HEK293 (cell line): ENCODE data around the gene SLC9A9.

ENCODE experiments used
- CTCF ChIA-PET: fragments of 350-600 bp; formaldehyde crosslinking; extraction: SDS; loops from one replicate; lab custom pipeline; 2021; ENCODE audit warnings: antibody characterized with exemption; lab: Yijun Ruan, JAX
- POLR2A ChIA-PET: fragments of 300-600 bp; formaldehyde crosslinking; extraction: SDS; loops from one replicate; lab custom pipeline; 2020; ENCODE audit warnings: antibody characterized with exemption, inconsistent platforms; lab: Yijun Ruan, JAX
- H3K27ac ChIP-seq: fragments of 200-500 bp; sonication (Bioruptor generic); 2 replicates; pipeline ENCODE4 v1.5.1; 2014; ENCODE audit warnings: low read depth, low read length, control low read depth, inconsistent platforms; ENCODE audit errors: extremely low read depth
- H3K36me3 ChIP-seq, 2 experiments: fragments of 200-500 bp in 1 of 2; sonication (Bioruptor generic) in 1 of 2; 1 replicate in 1 of 2; 2 replicates in 1 of 2; pipeline ENCODE4 v1.5.1; 2014 to 2017; ENCODE audit warnings: inconsistent platforms in 2 of 2, low read length in 2 of 2; ENCODE audit not compliant: control insufficient read depth in 2 of 2, insufficient read depth in 1 of 2
- H3K4me1 ChIP-seq: fragments of 200-500 bp; sonication (Bioruptor generic); 2 replicates; pipeline ENCODE4 v1.5.1; 2014; ENCODE audit warnings: mild to moderate bottlenecking, low read length, inconsistent platforms; ENCODE audit not compliant: control insufficient read depth, insufficient read depth
- H3K4me3 ChIP-seq: 2 replicates; pipeline ENCODE4 v1.5.1; 2011; ENCODE audit warnings: low read depth, mild to moderate bottlenecking, control low read depth, low read length, moderate library complexity
- H3K9me3 ChIP-seq: fragments of 200-500 bp; sonication (Bioruptor generic); 2 replicates; pipeline ENCODE4 v1.5.1; 2014; ENCODE audit warnings: low read depth, low read length, inconsistent platforms; ENCODE audit not compliant: control insufficient read depth, insufficient read depth
- GLIS1 ChIP-seq: fragments of 450-650 bp; formaldehyde crosslinking; IDR thresholded peaks from 2 replicates; pipeline ENCODE4 v1.5.1; 2016; ENCODE audit warnings: missing biosample characterization, missing genetic modification characterization
- OVOL3 ChIP-seq: fragments of 450-650 bp; formaldehyde crosslinking; IDR thresholded peaks from 2 replicates; pipeline ENCODE4 v1.5.1; 2016; ENCODE audit warnings: missing biosample characterization, missing genetic modification characterization
- YY1 ChIP-seq: fragments of 450-650 bp; formaldehyde crosslinking; IDR thresholded peaks from 2 replicates; pipeline ENCODE4 v1.5.1; 2018; ENCODE audit warnings: missing biosample characterization, missing genetic modification characterization
- ZBTB21 ChIP-seq: fragments of 450-650 bp; formaldehyde crosslinking; IDR thresholded peaks from 2 replicates; pipeline ENCODE4 v1.5.1; 2017; ENCODE audit warnings: missing biosample characterization, missing genetic modification characterization
- ZFHX2 ChIP-seq: fragments of 450-650 bp; formaldehyde crosslinking; conservative IDR thresholded peaks from 2 replicates; pipeline ENCODE4 v1.5.1; 2016; ENCODE audit warnings: missing biosample characterization, missing genetic modification characterization
- ZFP3 ChIP-seq: fragments of 450-650 bp; formaldehyde crosslinking; IDR thresholded peaks from 2 replicates; pipeline ENCODE4 v1.5.1; 2016; ENCODE audit warnings: low read depth, missing biosample characterization, missing genetic modification characterization
- ZNF16 ChIP-seq: fragments of 450-650 bp; formaldehyde crosslinking; IDR thresholded peaks from 2 replicates; pipeline ENCODE4 v1.5.1; 2016; ENCODE audit warnings: low read depth, missing biosample characterization, missing genetic modification characterization
- ZNF175 ChIP-seq: fragments of 450-650 bp; formaldehyde crosslinking; IDR thresholded peaks from 2 replicates; pipeline ENCODE4 v1.5.1; 2016; ENCODE audit warnings: missing biosample characterization, missing genetic modification characterization
- ZNF202 ChIP-seq: fragments of 450-650 bp; formaldehyde crosslinking; IDR thresholded peaks from 2 replicates; pipeline ENCODE4 v1.5.1; 2016; ENCODE audit warnings: missing biosample characterization, missing genetic modification characterization, borderline replicate concordance
- ZNF24 ChIP-seq: fragments of 450-650 bp; formaldehyde crosslinking; IDR thresholded peaks from 2 replicates; pipeline ENCODE4 v1.5.1; 2016; ENCODE audit warnings: missing biosample characterization, missing genetic modification characterization
- ZNF501 ChIP-seq: fragments of 450-650 bp; formaldehyde crosslinking; IDR thresholded peaks from 2 replicates; pipeline ENCODE4 v1.5.1; 2016; ENCODE audit warnings: missing biosample characterization, missing genetic modification characterization
- ZNF529 ChIP-seq: fragments of 450-650 bp; formaldehyde crosslinking; IDR thresholded peaks from 2 replicates; pipeline ENCODE4 v1.5.1; 2017; ENCODE audit warnings: missing genetic modification characterization, missing biosample characterization; ENCODE audit not compliant: insufficient replicate concordance
- ZNF549 ChIP-seq: fragments of 450-650 bp; IDR thresholded peaks from 2 replicates; pipeline ENCODE4 v1.5.1; 2018; ENCODE audit warnings: missing biosample characterization, missing genetic modification characterization, mild to moderate bottlenecking, inconsistent platforms, moderate library complexity
- ZNF621 ChIP-seq: fragments of 450-650 bp; formaldehyde crosslinking; IDR thresholded peaks from 2 replicates; pipeline ENCODE4 v1.5.1; 2017; ENCODE audit warnings: missing biosample characterization, missing genetic modification characterization
- ZNF677 ChIP-seq: fragments of 450-650 bp; IDR thresholded peaks from 2 replicates; pipeline ENCODE4 v1.5.0; 2018; ENCODE audit warnings: missing biosample characterization, mild to moderate bottlenecking, missing genetic modification characterization, moderate library complexity
- TF ChIP-seq, protein P1 (sequence below): fragments of 450-650 bp; formaldehyde crosslinking; IDR thresholded peaks from 2 replicates; pipeline ENCODE4 v1.5.1; 2016; ENCODE audit warnings: missing biosample characterization, missing genetic modification characterization
- TF ChIP-seq, protein P2 (sequence below): fragments of 450-650 bp; formaldehyde crosslinking; IDR thresholded peaks from 2 replicates; pipeline ENCODE4 v1.5.1; 2017; ENCODE audit warnings: missing biosample characterization, missing genetic modification characterization
- TF ChIP-seq, protein P3 (sequence below): fragments of 450-650 bp; formaldehyde crosslinking; IDR thresholded peaks from 2 replicates; pipeline ENCODE4 v1.5.1; 2016; ENCODE audit warnings: missing biosample characterization, missing genetic modification characterization

The SLC9A9 gene

DNA sequence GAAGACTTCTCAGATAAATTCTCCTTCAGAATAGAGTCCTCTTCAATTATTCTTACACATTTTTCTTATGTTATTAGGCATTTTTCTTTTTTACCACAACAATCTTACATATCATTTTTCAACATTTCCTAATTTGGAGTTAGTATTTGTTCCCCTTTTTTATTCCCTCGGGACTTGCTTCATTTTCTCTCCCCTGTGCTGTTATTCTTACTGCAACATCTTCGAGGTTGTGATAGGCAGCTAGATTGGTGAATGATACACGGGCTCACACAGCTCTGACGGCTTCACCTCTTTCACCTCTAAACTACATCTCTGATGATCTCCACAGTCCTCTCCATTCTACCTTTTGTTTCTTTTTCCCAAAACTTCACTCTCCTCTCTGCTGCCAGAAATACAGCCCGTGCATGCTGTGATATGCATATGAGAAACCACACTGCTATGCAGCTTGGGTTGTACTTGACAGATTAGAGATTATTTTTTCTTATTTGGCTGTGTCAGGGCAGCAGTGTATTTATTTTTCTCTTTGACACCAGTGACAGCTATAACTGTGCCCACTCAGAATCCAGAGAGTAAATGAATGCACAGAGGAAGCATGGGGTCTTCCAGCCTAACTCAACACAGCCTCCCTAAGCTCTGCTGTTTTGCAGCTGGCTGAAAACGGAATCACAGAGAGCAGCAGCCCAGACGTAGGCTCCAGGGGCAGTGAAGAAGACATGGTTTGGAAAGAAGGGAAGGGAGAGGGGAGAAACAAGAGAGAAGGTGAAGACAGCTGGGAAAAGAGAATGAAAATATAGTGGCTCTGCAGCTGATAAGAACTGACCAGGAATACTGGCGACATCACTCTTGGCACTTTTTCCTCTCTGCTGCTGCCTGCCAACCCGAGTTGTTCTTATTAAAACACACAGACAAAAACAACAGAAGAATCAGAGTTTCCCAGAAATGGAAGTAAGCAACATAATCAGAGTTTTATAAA, 61.8 kb downstream of the SLC9A9 start (continued):
- no peak for TF ChIP-seq ZNF621
- TF ChIP-seq ZNF549 (tag by site-specific recombination), result no peak
- TF ChIP-seq ZFHX2 (tag by site-specific recombination), result no peak
- TF ChIP-seq, protein P1, sequence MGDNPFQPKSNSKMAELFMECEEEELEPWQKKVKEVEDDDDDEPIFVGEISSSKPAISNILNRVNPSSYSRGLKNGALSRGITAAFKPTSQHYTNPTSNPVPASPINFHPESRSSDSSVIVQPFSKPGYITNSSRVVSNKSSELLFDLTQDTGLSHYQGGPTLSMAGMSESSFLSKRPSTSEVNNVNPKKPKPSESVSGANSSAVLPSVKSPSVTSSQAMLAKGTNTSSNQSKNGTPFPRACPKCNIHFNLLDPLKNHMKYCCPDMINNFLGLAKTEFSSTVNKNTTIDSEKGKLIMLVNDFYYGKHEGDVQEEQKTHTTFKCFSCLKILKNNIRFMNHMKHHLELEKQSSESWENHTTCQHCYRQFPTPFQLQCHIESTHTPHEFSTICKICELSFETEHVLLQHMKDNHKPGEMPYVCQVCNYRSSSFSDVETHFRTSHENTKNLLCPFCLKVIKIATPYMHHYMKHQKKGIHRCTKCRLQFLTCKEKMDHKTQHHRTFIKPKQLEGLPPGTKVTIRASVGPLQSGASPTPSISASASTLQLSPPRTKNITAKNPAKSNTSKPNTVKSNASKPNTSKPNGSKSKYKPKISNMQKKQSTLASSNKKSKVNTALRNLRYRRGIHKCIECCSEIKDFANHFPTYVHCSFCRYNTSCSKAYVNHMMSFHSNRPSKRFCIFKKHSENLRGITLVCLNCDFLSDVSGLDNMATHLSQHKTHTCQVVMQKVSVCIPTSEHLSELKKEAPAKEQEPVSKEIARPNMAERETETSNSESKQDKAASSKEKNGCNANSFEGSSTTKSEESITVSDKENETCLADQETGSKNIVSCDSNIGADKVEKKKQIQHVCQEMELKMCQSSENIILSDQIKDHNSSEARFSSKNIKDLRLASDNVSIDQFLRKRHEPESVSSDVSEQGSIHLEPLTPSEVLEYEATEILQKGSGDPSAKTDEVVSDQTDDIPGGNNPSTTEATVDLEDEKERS (tag by site-specific recombination), result no peak
- TF ChIP-seq ZNF175, result no peak
- no peak for TF ChIP-seq ZNF202 (tag by site-specific recombination)

DNA sequence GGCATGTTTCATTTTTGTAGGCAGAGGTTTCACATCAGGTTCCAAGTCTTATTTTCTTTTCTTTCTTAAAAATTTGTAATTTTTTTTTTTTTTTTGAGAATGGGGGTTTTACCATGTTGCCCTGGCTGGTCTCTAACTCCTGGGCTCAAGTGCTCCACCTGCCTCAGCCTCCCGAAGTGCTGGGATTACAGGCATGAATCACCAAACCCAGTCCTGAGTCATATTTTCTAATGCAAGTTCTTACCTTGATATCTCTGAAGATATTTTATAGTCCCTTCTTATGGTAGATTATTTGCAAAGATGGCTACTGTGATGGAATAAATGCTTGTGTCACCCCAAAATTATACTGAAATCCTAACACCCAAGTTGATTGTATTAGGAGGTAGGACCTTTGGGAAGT, 63.8 kb downstream of the SLC9A9 start:
- Histone ChIP-seq H3K9me3 (no peaks in the 10 kb centered on the region), H3K27ac (no peak overlapping the region)
- CTCF ChIA-PET, result interaction anchor here (0.6 to 0.7 kb wide), 2 partner anchors 82 to 581 kb away, joined by 3 read pairs; no protein-coding TSS in a partner anchor
- TF ChIP-seq ZNF16 (tag by site-specific recombination) (no peak), OVOL3 (no peak), ZNF501 (tag by site-specific recombination) (no peak), YY1 (tag by site-specific recombination) (no peak), GLIS1 (tag by site-specific recombination) (no peak), ZNF24 (tag by site-specific recombination) (no peak), ZFP3 (tag by site-specific recombination) (no peak), ZNF529 (tag by site-specific recombination) (no peak), ZBTB21 (tag by site-specific recombination) (no peak), ZNF677 (no peak)
- TF ChIP-seq, protein P2, sequence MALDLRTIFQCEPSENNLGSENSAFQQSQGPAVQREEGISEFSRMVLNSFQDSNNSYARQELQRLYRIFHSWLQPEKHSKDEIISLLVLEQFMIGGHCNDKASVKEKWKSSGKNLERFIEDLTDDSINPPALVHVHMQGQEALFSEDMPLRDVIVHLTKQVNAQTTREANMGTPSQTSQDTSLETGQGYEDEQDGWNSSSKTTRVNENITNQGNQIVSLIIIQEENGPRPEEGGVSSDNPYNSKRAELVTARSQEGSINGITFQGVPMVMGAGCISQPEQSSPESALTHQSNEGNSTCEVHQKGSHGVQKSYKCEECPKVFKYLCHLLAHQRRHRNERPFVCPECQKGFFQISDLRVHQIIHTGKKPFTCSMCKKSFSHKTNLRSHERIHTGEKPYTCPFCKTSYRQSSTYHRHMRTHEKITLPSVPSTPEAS, result no peak
- TF ChIP-seq, protein P3, sequence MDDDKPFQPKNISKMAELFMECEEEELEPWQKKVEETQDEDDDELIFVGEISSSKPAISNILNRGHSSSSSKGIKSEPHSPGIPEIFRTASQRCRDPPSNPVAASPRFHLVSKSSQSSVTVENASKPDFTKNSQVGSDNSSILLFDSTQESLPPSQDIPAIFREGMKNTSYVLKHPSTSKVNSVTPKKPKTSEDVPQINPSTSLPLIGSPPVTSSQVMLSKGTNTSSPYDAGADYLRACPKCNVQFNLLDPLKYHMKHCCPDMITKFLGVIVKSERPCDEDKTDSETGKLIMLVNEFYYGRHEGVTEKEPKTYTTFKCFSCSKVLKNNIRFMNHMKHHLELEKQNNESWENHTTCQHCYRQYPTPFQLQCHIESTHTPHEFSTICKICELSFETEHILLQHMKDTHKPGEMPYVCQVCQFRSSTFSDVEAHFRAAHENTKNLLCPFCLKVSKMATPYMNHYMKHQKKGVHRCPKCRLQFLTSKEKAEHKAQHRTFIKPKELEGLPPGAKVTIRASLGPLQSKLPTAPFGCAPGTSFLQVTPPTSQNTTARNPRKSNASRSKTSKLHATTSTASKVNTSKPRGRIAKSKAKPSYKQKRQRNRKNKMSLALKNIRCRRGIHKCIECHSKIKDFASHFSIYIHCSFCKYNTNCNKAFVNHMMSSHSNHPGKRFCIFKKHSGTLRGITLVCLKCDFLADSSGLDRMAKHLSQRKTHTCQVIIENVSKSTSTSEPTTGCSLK (tag by site-specific recombination), result no peak
- TF ChIP-seq, all 188 proteins: peak for 0
- Histone ChIP-seq H3K36me3 (no peaks in the 10 kb centered on the region), H3K4me1 (no peaks in the 10 kb centered on the region), H3K4me3 (no peak overlapping the region)
- POLR2A ChIA-PET, result no interaction called here
